ENCODE data around the gene MBTD1. TPM values are rescaled to one million over a fixed set of nuclear protein-coding genes. Genes with fewer than 3 reads are reported as not detected.
"Not testable (repeated sequence)": the region's sequence is repeated elsewhere in the genome, so short reads cannot be mapped to it uniquely, and the experiment has no call there.

The MBTD1 gene
- total RNA-seq, 4 donors from 2014 or later, result 11.2 to 22.4 (median 15.6) TPM

DNA sequence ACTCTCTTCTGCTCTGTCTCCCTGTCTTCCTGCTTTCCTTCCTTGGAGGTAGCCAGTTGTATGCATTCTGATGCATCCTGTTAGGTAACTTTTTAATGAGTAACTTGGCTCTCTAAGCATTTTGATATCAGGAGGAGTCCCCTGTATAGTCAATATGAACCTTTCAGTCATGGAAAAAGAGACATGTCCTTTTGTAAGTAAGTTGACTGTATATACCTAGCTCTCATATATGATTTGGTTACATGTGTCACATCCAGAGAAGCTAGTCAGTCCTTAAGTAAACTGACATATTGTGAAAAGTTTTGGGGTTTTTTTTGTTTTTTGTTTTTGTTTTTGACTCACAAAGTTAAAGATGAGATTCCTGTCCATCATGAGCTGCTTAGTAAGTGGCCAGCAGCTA is 19.3 kb upstream of the MBTD1 start:
- no peak for ATAC-seq (ENCODE audit: low FRiP score)
- no peak for TF ChIP-seq CTCF (IDR thresholded peaks at IDR 0.05)
- DNase-seq (ENCODE audit: low spot score), result no peak

DNA sequence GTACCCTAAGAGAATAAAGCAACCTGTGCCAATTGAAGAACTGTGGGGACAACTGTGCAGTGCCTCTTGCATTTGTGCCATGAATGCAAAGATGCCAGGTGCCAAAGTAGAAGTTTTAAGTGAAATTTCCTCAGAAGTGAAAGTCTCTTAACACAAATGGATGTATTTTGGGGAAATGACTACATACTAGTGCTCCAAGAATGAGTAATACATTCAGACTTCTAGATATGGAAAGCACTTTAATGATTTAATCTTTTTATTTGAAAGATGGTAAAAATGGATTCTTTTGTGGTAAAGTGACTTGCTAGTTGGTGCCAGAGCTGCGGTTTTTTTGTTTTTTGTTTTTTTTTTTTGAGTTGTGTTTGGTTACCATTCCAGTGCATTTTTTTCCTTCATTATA is 15.5 kb upstream of the MBTD1 start:
- DNase-seq (ENCODE audit: low spot score) (no peak), ATAC-seq (ENCODE audit: low FRiP score) (no peak)
- TF ChIP-seq CTCF (IDR thresholded peaks at IDR 0.05), result no peak

DNA sequence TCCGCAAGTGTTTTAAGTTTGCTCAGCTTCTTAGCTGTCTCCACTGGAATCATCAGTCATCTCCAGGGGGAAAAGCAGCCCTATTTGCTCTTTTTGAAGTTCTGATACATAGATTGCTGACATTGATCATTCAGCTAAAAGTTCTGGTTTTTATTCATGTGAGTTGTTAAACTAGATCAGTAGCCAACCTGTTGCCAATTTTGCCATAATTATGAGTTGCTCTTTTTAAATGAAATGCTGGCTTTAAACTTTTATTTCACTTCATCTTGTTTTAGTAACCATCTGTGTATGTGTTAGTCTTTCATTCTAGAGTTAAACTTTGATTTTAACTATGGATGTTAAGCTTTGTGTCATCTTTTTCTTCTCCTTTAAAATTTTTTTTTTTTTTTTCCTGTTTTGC is 13.0 kb upstream of the MBTD1 start:
- no peak for TF ChIP-seq CTCF (IDR thresholded peaks at IDR 0.05)

GRCh38 chr17:51270636-51271035 is 10.8 kb upstream of the MBTD1 start:
- ATAC-seq (ENCODE audit: low FRiP score) (no peak), DNase-seq (ENCODE audit: low spot score) (no peak)
- no peak for TF ChIP-seq CTCF (IDR thresholded peaks at IDR 0.05)

More for the DNA sequence above, 13.0 kb upstream of the MBTD1 start:
- no peak for ATAC-seq (ENCODE audit: low FRiP score)
- no peak for DNase-seq (ENCODE audit: low spot score)

- TF ChIP-seq CTCF (IDR thresholded peaks at IDR 0.05), result no peak
- DNase-seq (ENCODE audit: low spot score) (no peak), ATAC-seq (ENCODE audit: low FRiP score) (no peak)
These were observed 10.1 kb upstream of the MBTD1 start for GRCh38 chr17:51269991-51270390.

DNA sequence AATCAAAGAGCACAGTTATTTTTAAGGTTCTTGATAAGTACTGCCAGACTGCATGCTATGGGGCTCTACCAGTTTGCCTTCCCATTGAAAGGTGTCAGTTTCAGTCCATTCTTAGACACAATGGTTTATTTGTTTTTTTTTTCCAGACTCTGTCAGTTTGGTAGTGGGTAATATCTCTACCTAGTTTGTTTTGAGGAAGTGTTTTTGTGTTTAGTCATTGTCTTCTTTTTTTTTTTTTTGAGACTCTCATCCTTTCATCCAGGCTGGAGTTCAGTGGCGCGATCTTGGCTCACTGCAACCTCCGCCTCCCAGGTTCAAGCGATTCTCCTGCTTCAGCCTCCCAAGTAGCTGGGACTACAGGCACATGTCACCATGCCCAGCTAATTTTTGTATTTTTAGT is 4.6 kb upstream of the MBTD1 start:
- ATAC-seq (ENCODE audit: low FRiP score); DNase-seq (ENCODE audit: low spot score): not testable (repeated sequence)

GRCh38 chr17:51263006-51263405 is 3.2 kb upstream of the MBTD1 start:
- DNase-seq (ENCODE audit: low spot score) (no peak), ATAC-seq (ENCODE audit: low FRiP score) (no peak)
- TF ChIP-seq CTCF (IDR thresholded peaks at IDR 0.05), result no peak
